ENCODE results near the gene DRGX.

Gene DRGX

GRCh38 chr10:49407552-49408137 lies 11.8 kb upstream of the DRGX start:
- peak; percentile 62 for DNase-seq

- DNase-seq = no peak
Observed at GRCh38 chr10:49407151-49407550, 11.3 kb upstream of the DRGX start.

- DNase-seq = no peak
Observed at GRCh38 chr10:49404321-49404878, 8.5 kb upstream of the DRGX start.

GRCh38 chr10:49403363-49403762 lies 7.5 kb upstream of the DRGX start:
- DNase-seq = no peak

GRCh38 chr10:49400365-49400764 lies 4.5 kb upstream of the DRGX start:
- no peak for DNase-seq

GRCh38 chr10:49398986-49399385 lies 3.1 kb upstream of the DRGX start:
- no peak for DNase-seq

GRCh38 chr10:49398000-49398861 lies 2.3 kb upstream of the DRGX start:
- no peak for DNase-seq

GRCh38 chr10:49397036-49397999 lies 1.4 kb upstream of the DRGX start:
- DNase-seq = no peak

- DNase-seq = no peak
Observed at GRCh38 chr10:49396666-49396999, 744 bp upstream of the DRGX start.

GRCh38 chr10:49394933-49395740 lies 752 bp downstream of the DRGX start:
- no peak for DNase-seq

- no peak for DNase-seq
Observed at GRCh38 chr10:49393757-49394156, 2.1 kb downstream of the DRGX start.

GRCh38 chr10:49393301-49393700 lies 2.6 kb downstream of the DRGX start:
- no peak for DNase-seq

- no peak for DNase-seq
Observed at GRCh38 chr10:49389361-49389933, 6.4 kb downstream of the DRGX start.

- no peak for DNase-seq
Observed at GRCh38 chr10:49388161-49388560, 7.7 kb downstream of the DRGX start.

GRCh38 chr10:49387071-49387470 lies 8.8 kb downstream of the DRGX start:
- DNase-seq = no peak

GRCh38 chr10:49385939-49386922 lies 9.7 kb downstream of the DRGX start:
- DNase-seq = no peak

- no peak for DNase-seq
Observed at GRCh38 chr10:49384268-49384953, 11.5 kb downstream of the DRGX start.

- DNase-seq = no peak
Observed at GRCh38 chr10:49383853-49384252, 12.0 kb downstream of the DRGX start.

GRCh38 chr10:49382826-49383225 lies 13.1 kb downstream of the DRGX start:
- DNase-seq = no peak

- no peak for DNase-seq
Observed at GRCh38 chr10:49382226-49382625, 13.7 kb downstream of the DRGX start.
